Astrocyte of the cerebellum (primary cell): Measurements from ENCODE around the gene PDLIM7.

ENCODE experiments used
- DNase-seq: peaks from one replicate; pipeline ENCODE4 v3.0.0-alpha.2; 2011; ENCODE audit warnings: low read depth
- H3K4me3 ChIP-seq: 2 replicates; pipeline ENCODE4 v1.5.1; 2011; ENCODE audit warnings: mild to moderate bottlenecking, low read depth, low read length, moderate library complexity
- in situ Hi-C: cut with HindIII; loops from 2 replicates; pipeline ENCODE4 v1.10.0; 2017; ENCODE audit warnings: low sequenced_read_pairs
- TF ChIP-seq, protein P1 (sequence below): IDR thresholded peaks from 2 replicates; pipeline ENCODE4 v1.5.1; 2012; ENCODE audit warnings: low read length, low read depth, moderate library complexity, mild to moderate bottlenecking; ENCODE audit errors: missing control alignments

The PDLIM7 gene, protein sequence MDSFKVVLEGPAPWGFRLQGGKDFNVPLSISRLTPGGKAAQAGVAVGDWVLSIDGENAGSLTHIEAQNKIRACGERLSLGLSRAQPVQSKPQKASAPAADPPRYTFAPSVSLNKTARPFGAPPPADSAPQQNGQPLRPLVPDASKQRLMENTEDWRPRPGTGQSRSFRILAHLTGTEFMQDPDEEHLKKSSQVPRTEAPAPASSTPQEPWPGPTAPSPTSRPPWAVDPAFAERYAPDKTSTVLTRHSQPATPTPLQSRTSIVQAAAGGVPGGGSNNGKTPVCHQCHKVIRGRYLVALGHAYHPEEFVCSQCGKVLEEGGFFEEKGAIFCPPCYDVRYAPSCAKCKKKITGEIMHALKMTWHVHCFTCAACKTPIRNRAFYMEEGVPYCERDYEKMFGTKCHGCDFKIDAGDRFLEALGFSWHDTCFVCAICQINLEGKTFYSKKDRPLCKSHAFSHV

DNA sequence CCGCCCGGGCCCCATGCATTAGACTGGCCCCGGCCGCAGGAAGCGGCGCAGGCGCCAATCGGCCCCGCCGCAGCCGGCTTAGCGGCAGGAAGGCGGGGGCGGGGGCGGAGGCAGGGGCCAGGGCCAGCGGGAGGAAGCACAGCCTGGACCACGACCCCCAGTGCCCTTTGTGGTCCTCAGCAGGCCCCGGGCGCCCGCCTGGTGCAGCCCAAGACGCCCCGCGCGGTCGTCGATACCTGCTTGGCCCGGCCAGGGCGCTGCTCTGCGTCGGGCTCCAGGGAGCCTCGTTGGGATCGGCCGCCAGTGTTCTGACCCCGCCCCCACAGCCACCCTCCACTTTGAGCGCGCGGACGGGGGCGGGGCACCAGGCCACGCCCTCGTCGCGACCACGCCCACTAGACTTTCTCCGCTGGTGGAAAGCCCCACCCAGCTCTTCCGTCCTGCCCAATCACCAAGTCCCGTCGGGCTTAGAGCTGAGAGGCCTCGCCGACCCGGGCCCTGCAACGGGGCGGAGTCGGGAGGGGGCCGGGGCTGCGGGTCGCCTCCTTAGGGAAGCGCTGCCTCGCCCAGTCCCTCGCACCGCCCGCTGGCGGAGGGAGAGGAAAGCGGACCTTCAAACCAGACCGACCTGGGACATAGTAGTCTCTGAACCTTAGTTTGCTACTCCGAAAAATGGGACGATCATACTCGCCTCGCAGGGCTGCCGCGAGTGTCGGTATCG, at the start of gene PDLIM7:
Gene PDLIM7 (minus strand): TSS at position 313 of the 721 bp plus-strand sequence. CDS start 1,092 bp downstream, outside the sequence.
- TF ChIP-seq, protein P1, sequence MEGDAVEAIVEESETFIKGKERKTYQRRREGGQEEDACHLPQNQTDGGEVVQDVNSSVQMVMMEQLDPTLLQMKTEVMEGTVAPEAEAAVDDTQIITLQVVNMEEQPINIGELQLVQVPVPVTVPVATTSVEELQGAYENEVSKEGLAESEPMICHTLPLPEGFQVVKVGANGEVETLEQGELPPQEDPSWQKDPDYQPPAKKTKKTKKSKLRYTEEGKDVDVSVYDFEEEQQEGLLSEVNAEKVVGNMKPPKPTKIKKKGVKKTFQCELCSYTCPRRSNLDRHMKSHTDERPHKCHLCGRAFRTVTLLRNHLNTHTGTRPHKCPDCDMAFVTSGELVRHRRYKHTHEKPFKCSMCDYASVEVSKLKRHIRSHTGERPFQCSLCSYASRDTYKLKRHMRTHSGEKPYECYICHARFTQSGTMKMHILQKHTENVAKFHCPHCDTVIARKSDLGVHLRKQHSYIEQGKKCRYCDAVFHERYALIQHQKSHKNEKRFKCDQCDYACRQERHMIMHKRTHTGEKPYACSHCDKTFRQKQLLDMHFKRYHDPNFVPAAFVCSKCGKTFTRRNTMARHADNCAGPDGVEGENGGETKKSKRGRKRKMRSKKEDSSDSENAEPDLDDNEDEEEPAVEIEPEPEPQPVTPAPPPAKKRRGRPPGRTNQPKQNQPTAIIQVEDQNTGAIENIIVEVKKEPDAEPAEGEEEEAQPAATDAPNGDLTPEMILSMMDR: no peak

DNA sequence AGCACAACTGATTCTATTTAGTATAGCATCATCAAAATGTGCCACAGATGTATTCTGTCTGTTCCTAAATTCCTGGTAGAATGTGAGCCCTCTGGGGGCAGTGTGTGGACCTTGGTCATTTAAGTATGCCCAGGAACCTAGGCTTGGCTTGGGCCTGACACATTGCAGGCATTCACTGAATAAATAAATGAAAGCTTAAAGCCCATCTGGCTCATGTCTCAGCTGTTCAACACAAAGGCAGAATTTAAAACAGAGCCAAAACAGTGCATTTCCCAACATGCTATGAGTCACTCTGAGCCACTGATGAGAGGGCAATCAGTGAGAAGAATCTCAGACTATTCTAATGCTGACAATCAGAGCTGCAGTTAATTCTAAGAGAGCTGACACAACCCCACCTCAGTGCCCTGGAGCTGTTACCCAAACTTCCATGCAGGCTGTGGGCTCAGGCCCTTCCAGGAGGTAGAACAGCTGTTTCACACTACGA, 48.9 kb upstream of the PDLIM7 start:
- TF ChIP-seq, protein P1: no peak
- peak; percentile 93 for DNase-seq
- in situ Hi-C loops: no loop called here
- no peak overlapping the region for H3K4me3 ChIP-seq

More for the DNA sequence above, at the start of gene PDLIM7:
- DNase-seq: peak; percentile 89
- H3K4me3 ChIP-seq: peak within 1 kb of the TSS; percentile 83
- in situ Hi-C loops: no loop called here

DNA sequence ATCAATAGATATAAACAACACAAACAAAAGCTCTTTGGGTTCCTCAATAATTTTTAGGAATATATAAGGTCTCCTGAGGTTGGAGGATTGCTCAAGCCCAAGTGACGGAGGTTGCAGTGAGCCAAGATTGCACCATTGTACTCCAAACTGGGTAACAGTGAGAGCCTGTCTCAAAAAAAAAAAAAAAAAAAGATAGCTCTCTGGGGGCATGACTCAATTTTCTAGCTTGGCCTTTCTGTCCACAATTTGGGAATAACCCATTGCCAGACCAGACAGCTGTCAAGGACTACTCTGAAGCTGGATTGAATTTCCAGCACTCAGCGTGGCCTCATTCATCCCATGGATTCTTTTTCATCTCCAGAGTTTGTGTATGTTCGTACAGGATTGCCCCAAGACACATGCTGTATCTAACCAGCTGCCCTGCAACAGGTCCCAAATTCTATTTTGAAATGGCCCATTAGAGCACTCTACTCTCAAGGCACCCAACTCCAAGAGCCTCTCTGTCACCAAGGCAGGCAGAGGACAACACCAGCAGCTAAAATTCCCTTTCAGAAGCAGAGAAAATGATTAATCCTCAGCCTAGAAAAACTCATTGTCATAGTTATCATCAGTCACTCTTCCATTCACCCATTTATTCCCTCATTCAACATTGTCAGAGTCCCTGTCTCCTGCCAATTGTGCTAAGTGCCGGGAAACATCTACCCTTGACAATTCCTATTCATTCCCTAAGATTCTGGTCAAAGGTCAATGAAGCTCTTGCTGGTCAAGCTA, 48.3 kb upstream of the PDLIM7 start:
- no peak overlapping the region for H3K4me3 ChIP-seq
- in situ Hi-C loops: no loop called here
- TF ChIP-seq, protein P1: no peak
- no peak for DNase-seq

DNA sequence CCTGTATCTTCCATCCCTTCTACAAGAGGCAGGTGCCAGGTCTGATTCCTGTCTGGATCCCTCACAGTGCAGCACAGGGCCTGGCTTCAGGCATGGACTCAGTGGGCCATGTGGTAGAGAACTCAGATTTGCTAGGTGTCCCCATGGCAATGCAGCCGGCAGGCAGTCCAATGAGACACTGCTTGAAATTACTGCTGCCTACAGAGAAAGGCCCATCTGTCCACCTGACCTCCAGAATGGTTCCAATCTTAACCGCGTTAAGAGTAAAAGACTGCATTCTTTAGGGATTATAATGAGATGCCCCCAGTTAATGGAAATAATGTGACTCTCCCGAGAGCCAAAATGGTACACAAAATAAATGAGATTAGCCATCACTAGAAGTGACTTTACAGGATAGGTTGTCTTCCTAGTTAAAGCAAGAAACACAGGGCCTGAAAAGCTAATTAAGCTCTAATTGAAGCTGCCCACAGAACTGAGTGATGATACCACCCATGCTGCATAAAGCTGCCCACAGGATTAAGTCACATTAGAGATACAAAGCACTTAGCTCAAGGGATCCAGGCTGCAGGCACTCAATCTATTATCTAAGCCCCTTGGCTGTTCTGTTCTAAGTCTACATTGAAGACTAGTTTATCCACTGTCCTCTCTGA, 45.5 kb upstream of the PDLIM7 start:
- in situ Hi-C loops: no loop called here
- DNase-seq: no peak
- TF ChIP-seq, protein P1: no peak
- no peak overlapping the region for H3K4me3 ChIP-seq

DNA sequence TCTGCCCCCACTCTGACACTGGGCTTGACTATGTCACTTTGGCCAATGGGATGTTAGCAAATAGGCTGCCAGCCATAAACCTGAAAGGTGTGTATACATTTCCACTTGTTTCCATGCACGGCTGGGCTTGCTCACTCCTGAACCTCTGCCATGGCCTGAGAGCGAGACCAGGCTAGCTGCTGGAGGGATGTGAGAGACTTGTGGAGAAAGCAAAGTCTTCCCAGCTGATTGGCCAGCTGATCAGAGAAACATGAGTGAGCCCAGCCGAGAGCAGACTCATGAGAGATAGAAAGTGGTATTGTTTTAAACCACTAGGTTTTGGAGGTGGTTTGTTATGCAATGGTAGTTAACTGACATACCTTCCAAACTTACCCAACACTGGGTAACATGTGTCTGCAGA, 43.0 kb upstream of the PDLIM7 start:
- no peak overlapping the region for H3K4me3 ChIP-seq
- no peak for DNase-seq
- in situ Hi-C loops: no loop called here
- TF ChIP-seq, protein P1: no peak
